Hepatocyte (in vitro differentiated cells): ENCODE data around the gene DEAF1. TPM values are rescaled to one million over a fixed set of nuclear protein-coding genes. Genes with fewer than 3 reads are reported as not detected.

Experiments used
- DNase-seq: peaks from one replicate; pipeline ENCODE4 v3.0.0-alpha.2; 2016; ENCODE audit warnings: low spot score
- H2AFZ ChIP-seq: fragments of 200-600 bp; sonication (generic); 2 replicates; pipeline ENCODE4 v1.6.0; 2016; ENCODE audit warnings: antibody characterized with exemption, mild to moderate bottlenecking
- H3K27ac ChIP-seq: fragments of 200-600 bp; sonication (generic); 2 replicates; pipeline ENCODE4 v1.5.1; 2016; ENCODE audit warnings: mild to moderate bottlenecking
- H3K27me3 ChIP-seq: fragments of 200-600 bp; sonication (generic); 2 replicates; pipeline ENCODE4 v1.6.1; 2016
- H3K36me3 ChIP-seq: fragments of 200-600 bp; sonication (generic); replicated peaks from 2 replicates; pipeline ENCODE4 v1.5.1; 2016; ENCODE audit warnings: low read depth; ENCODE audit not compliant: insufficient read depth
- H3K4me1 ChIP-seq: fragments of 200-600 bp; sonication (generic); 2 replicates; pipeline ENCODE4 v1.5.1; 2016; ENCODE audit warnings: mild to moderate bottlenecking, moderate library complexity; ENCODE audit not compliant: insufficient read depth
- H3K4me2 ChIP-seq: fragments of 200-600 bp; sonication (generic); 2 replicates; pipeline ENCODE4 v1.6.0; 2016
- H3K4me3 ChIP-seq: fragments of 200-600 bp; sonication (generic); 2 replicates; pipeline ENCODE4 v1.5.1; 2016; ENCODE audit warnings: mild to moderate bottlenecking
- H3K79me2 ChIP-seq: fragments of 200-600 bp; sonication (generic); 2 replicates; pipeline ENCODE4 v1.6.0; 2017; ENCODE audit warnings: mild to moderate bottlenecking
- H3K9me2 ChIP-seq: fragments of 200-600 bp; sonication (generic); replicated peaks from 2 replicates; pipeline ENCODE4 v1.6.0; 2017; ENCODE audit warnings: mild to moderate bottlenecking; ENCODE audit not compliant: insufficient read depth
- H3K9me3 ChIP-seq: fragments of 200-600 bp; sonication (generic); 2 replicates; pipeline ENCODE4 v1.5.1; 2016; ENCODE audit warnings: low read depth, mild to moderate bottlenecking
- H4K20me1 ChIP-seq: fragments of 200-600 bp; sonication (generic); 2 replicates; pipeline ENCODE4 v1.6.0; 2016; ENCODE audit warnings: mild to moderate bottlenecking; ENCODE audit not compliant: insufficient read depth, poor library complexity, severe bottlenecking
- CTCF ChIP-seq: fragments of 200-600 bp; sonication (generic); IDR thresholded peaks from 2 replicates; pipeline ENCODE4 v1.5.1; 2016; ENCODE audit warnings: antibody characterized with exemption, mild to moderate bottlenecking; ENCODE audit not compliant: poor library complexity
- EZH2 ChIP-seq: fragments of 200-600 bp; sonication (generic); IDR thresholded peaks from 2 replicates; pipeline ENCODE4 v1.6.1; 2016; ENCODE audit warnings: antibody characterized with exemption, mild to moderate bottlenecking, borderline replicate concordance
- EZH2phosphoT487 ChIP-seq: fragments of 200-600 bp; sonication (generic); IDR thresholded peaks from one replicate; pipeline ENCODE4 v1.6.1; 2018; ENCODE audit warnings: antibody characterized with exemption, mild to moderate bottlenecking, low read depth, moderate library complexity; ENCODE audit not compliant: unreplicated experiment, severe bottlenecking
- WGBS: methylation state at CpG from one replicate; pipeline ENCODE4 v1.1.6; 2016; ENCODE audit warnings: low lambda C conversion rate; ENCODE audit errors: missing lambda C conversion rate; 5-methylcytosine and 5-hydroxymethylcytosine counted together
- polyA plus RNA-seq: library from polyadenylated mRNA; unstranded; fragments of >200 nt; fragmentation: Nextera tagmentation; extraction: Ambion mirVana; gene quantifications from 2 replicates; pipeline ENCODE4 v1.2.1, GENCODE V29; 2016
- total RNA-seq: library from RNA; depleted of rRNA; stranded (reverse); fragments of >200 nt; gene quantifications from 2 replicates; pipeline ENCODE4 v1.2.3, GENCODE V29; 2014

The DEAF1 gene
- total and polyA plus RNA-seq, 2 experiments from 2014 or later: 27.2 to 59.1 TPM

DNA sequence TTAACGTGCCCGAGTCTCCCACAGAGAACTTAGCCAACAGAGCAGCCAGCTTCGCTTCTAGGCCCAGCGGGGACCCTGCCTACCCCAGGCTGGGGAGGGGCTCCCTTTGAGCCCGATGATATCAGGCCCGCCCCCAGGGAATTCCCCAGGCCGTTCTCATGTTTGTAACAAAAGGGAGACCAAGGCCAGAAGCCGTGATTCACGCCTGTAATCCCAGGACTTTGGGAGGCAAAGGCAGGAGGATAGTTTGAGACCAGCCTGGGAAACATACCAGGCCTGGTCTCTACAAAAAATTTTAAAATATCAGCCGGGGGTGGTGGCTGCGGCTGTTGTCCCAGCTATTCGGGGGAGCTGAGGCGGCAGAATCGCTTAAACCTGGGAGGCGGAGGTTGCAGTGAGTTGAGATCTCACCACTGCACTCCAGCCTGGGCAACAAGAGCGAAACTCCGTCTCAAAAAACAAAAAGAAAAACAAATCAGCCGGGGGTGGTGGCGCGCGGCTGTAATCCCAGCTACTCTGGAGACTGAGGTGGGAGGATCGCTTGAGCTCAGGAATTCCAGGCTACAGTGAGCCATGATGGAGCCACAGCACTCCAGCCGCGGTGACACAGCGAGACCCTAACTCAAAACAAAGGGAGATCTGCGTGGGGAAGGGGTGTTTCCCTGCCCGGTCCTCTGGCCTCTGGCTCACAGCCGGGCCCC lies 56.2 kb downstream of the DEAF1 start:
- H3K27me3 ChIP-seq: peaks cover 40% of the 10 kb centered on the region

DNA sequence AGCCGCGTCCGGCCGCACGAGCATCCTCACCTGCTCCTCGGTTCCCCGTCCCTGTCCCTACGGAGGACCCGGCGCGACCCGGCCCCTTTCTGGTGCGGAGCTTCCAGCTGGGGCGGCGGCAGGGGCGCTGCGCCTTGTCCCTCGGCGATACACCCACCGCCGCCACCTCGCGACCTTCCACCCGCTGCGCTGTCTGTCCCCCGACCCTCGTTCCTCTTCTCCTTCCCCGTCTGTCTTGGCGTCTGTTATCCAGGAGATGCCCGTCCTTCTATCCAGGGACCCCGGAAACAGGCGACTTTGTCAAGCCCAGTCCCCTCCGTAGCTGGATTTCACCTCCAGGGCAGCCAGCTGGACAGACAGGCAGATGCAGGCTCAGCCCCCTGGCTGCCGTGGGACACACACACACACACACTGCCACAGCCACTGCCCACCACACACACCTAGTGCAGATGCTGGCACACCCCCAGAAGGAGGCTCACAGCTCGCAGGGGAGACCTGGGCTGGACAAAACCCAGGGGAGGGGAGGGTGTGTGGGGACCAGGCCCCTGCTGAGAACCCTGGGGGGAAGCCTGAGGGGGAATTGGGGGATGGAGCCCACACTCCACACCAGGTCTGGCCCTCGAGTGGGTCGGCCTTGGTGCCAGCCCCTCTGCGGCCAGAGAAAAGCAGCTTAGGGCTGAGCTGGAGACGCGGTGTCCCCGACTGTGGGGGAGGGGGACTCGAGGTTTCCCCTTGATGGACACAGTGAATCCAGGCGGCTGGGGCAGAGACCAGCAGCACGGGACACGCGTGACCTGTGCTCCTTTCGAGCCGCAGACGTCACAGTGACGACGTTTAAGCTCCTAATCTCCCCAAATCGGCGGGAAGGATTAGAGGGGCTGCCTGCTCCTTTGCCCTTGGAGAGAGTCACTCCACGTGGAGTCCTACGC lies 57.2 kb downstream of the DEAF1 start:
- TF ChIP-seq EZH2phosphoT487 (peak; percentile 36), EZH2 (peak; percentile 91), CTCF (no peak)
- Histone ChIP-seq H3K4me1 (peaks cover 22% of the 10 kb centered on the region), H4K20me1 (peaks cover 43% of the 10 kb centered on the region), H2AFZ (no peak overlapping the region), H3K27me3 (peaks cover 40% of the 10 kb centered on the region), H3K4me3 (no peak overlapping the region), H3K79me2 (no peaks in the 10 kb centered on the region), H3K36me3 (no peaks in the 10 kb centered on the region), H3K9me3 (no peaks in the 10 kb centered on the region), H3K9me2 (no peaks in the 10 kb centered on the region), H3K4me2 (peak overlapping the region; percentile 82), H3K27ac (no peak overlapping the region)
- peak; percentile 20 for DNase-seq
- 16% methylated on average over 38 of the region's 55 CpGs for WGBS

More for the DNA sequence above, 56.2 kb downstream of the DEAF1 start:
- H3K4me3 ChIP-seq: no peak overlapping the region
- 22% methylated on average over 28 of the region's 28 CpGs for WGBS
- peak; percentile 38 for DNase-seq
- H3K79me2 ChIP-seq: no peaks in the 10 kb centered on the region
- peaks cover 43% of the 10 kb centered on the region for H4K20me1 ChIP-seq
- peaks cover 22% of the 10 kb centered on the region for H3K4me1 ChIP-seq
- no peaks in the 10 kb centered on the region for H3K9me3 ChIP-seq
- peak overlapping the region; percentile 82 for H3K4me2 ChIP-seq
- H3K9me2 ChIP-seq: no peaks in the 10 kb centered on the region
- no peak overlapping the region for H3K27ac ChIP-seq
- H2AFZ ChIP-seq: no peak overlapping the region
- no peaks in the 10 kb centered on the region for H3K36me3 ChIP-seq
- TF ChIP-seq EZH2 (peak; percentile 37), EZH2phosphoT487 (no peak)

DNA sequence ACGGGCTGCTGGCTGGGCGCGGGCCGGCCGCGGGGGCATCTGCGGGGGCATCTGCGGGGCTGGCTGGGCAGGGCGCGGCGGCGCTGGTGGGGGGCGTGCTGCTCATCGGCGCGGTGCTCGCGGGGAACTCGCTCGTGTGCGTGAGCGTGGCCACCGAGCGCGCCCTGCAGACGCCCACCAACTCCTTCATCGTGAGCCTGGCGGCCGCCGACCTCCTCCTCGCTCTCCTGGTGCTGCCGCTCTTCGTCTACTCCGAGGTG lies 57.8 kb downstream of the DEAF1 start:
- Histone ChIP-seq H3K27me3 (peaks cover 40% of the 10 kb centered on the region), H3K27ac (no peak overlapping the region), H3K4me3 (no peak overlapping the region), H3K4me2 (peak overlapping the region; percentile 82), H3K9me2 (no peaks in the 10 kb centered on the region), H3K4me1 (peaks cover 22% of the 10 kb centered on the region), H2AFZ (no peak overlapping the region), H3K9me3 (no peaks in the 10 kb centered on the region), H3K36me3 (no peaks in the 10 kb centered on the region), H3K79me2 (no peaks in the 10 kb centered on the region), H4K20me1 (peaks cover 43% of the 10 kb centered on the region)
- TF ChIP-seq EZH2 (no peak), CTCF (no peak), EZH2phosphoT487 (no peak)
- DNase-seq: no peak
- WGBS: no CpG with 5 or more reads among the region's 34 CpGs
